Activated CD4-positive, alpha-beta memory T cell treated with anti-CD3 and anti-CD28 coated beads for 36 hours (primary cell): Measurements from ENCODE around the gene RIMOC1. TPM values are rescaled to one million over a fixed set of nuclear protein-coding genes. Genes with fewer than 3 reads are reported as not detected.

Experiments
- CTCF ChIA-PET: fragments of 350-600 bp; sonication (Branson Sonifier 250); formaldehyde crosslinking; loops from one replicate; lab custom pipeline; 2021; ENCODE audit warnings: antibody characterized with exemption, inconsistent platforms; lab: Charles Lee
- POLR2A ChIA-PET: fragments of 350-600 bp; sonication (Branson Sonifier 250); formaldehyde crosslinking; loops from one replicate; lab custom pipeline; 2021; ENCODE audit warnings: antibody characterized with exemption; lab: Charles Lee
- DNase-seq: peaks from one replicate; pipeline ENCODE4 v3.0.0-alpha.2; 2020
- H3K27ac Mint-ChIP-seq: one replicate; pipeline ENCODE4 v1.8.0; 2021; ENCODE audit warnings: mixed read lengths
- H3K27me3 Mint-ChIP-seq: one replicate; pipeline ENCODE4 v1.8.0; 2021; ENCODE audit warnings: mixed read lengths
- H3K36me3 Mint-ChIP-seq: one replicate; pipeline ENCODE4 v1.8.0; 2021; ENCODE audit warnings: mixed read lengths
- H3K4me1 Mint-ChIP-seq: one replicate; pipeline ENCODE4 v1.8.0; 2021; ENCODE audit warnings: low read depth, mixed read lengths
- H3K4me3 Mint-ChIP-seq: one replicate; pipeline ENCODE4 v1.8.0; 2021; ENCODE audit warnings: mild to moderate bottlenecking, mixed read lengths
- H3K9me3 Mint-ChIP-seq: one replicate; pipeline ENCODE4 v1.8.0; 2021; ENCODE audit warnings: mixed read lengths
- intact Hi-C: fragments of 100-400 bp; cut with micrococcal nuclease; formaldehyde crosslinking; loops from one replicate; pipeline ENCODE4 v1.15.1; 2023
- total RNA-seq, 2 experiments: library from RNA; stranded (reverse); gene quantifications; one replicate each; pipeline ENCODE4 v1.2.3, GENCODE V29; 2021

The RIMOC1 gene, protein sequence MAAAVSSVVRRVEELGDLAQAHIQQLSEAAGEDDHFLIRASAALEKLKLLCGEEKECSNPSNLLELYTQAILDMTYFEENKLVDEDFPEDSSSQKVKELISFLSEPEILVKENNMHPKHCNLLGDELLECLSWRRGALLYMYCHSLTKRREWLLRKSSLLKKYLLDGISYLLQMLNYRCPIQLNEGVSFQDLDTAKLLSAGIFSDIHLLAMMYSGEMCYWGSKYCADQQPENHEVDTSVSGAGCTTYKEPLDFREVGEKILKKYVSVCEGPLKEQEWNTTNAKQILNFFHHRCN
- 10 to 100 TPM; 25.0 to 25.8 TPM for total RNA-seq

DNA sequence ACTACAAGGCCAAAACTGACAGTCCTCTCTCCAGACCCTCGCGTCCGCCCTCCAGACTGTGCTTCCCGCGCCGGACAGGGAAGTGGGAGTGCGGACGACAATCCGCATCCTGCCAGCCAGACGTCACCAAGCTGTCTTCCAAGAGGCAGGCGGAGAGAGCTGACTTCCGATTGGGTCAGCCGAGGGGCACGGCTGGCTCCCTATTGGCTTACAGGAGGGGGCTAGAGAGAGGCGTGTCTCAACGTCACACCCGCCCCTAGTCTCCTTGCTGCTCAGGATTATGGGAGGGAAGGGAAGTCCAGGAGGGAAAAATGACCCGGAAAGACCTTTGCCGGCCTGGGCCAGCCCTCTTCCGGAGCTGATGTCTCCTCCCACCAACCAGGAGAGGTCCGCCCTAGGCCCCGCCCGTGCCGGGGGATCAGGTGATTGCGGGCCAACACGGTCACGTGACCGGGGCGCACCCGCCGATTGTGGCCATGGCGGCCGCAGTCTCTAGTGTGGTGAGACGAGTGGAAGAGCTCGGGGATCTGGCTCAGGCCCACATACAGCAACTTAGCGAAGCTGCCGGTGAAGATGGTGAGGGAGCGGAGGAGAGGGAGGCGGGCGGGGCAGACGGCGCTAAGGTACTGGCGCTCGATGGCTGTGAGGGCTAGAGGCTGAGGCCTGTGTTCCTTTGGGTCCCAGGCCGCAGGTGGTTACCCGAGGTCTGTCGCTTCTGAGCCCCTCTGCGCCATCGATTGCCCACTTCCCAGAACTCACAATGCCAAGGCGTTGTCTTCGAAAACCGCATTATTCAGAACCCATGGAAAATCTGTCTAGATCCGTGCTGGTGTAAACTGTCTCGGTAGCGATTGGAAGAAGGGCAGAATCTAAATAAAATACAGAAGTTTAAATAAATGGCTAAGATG, at the start of gene RIMOC1:
Gene RIMOC1, plus strand, starts transcription at position 453 of the 908 bp plus-strand sequence. Its CDS starts 24 bp downstream, at position 477.
- H3K27ac Mint-ChIP-seq, result peak within 1 kb of the TSS; percentile 93
- intact Hi-C loops, result loop anchor here (1.0 to 10.0 kb wide), 6 partner anchors 21 to 1221 kb away; partner anchors contain the start of genes FBXO4, OXCT1, RPL37 and ZNF131
- ChIA-PET CTCF (interaction anchor here (0.6 to 2.3 kb wide), 9 partner anchors 11 to 154 kb away, joined by 3 to 13 read pairs (median 4); partner anchors contain the start of genes FBXO4 and OXCT1), POLR2A (interaction anchor here (0.6 to 2.3 kb wide), 12 partner anchors 9 to 1138 kb away, joined by 3 to 23 read pairs (median 4); partner anchors contain the start of genes FBXO4 and OXCT1)
- H3K36me3 Mint-ChIP-seq, result peaks cover 25% of the 10 kb centered on the region
- no peaks in the 10 kb centered on the region for H3K9me3 Mint-ChIP-seq
- DNase-seq, result peak; percentile 99
- H3K4me1 Mint-ChIP-seq, result peaks cover 37% of the 10 kb centered on the region
- peak within 1 kb of the TSS; percentile 91 for H3K4me3 Mint-ChIP-seq
- H3K27me3 Mint-ChIP-seq, result peaks cover 2% of the 10 kb centered on the region

DNA sequence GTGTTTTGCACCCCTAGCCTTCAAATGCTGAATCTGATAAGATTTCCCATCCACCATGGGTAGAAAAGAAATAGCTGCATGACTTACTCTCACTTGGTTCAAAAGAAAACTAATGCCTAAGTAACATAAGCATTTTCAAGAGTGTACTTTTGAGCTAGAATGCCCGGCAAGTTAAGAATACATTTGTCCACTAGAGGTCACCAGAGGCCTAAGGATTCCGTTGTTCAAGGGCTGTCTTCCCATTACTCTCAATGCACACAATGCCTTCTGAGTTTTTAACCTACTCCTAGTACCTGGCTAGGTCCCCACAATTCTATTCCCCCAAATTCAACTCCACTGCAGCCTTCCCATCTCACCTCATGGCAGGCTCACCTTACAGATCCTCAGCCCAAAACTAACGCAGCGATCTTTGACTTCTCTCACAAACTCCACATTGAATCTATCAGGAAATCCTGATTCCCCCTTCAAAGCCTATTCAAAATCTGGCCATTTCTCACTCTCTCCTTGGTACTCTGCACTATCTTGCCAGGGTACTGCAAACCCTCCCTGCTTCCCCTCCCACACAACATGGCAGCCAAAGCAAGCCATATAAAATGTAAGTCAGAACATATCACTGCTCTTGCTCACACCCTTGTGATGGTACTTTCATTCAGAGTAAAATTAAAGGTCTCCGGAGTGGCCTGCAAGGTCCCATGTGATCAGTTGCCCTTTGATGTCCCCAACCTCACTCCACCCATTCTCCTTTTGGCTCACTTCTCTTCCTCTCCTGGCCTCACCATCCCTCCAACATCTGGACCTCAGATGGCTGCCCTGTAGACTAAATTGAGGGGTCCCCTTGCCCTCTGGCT, 47.3 kb upstream of the RIMOC1 start:
- no peak overlapping the region for H3K4me3 Mint-ChIP-seq
- POLR2A ChIA-PET, result no interaction called here
- no peak overlapping the region for H3K27ac Mint-ChIP-seq

DNA sequence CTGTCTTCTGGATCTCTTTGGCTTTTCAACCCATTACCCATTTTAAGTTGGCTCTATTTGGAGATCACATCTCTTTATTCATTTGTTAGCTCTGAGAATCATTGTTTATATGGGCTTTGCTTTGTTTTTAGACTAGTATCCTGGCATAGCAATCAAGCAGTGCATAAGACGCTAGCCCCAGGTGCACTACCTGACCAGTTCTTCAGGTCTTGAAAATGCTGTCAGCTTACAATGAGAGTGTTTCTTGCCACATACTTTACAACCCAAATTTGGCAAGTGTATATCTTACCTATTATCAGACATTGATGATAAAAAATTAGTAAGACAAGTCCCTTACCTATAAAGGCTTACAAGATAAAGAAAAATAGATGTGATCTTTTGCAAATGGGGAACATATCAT, 46.2 kb upstream of the RIMOC1 start:
- peaks cover 34% of the 10 kb centered on the region for H3K36me3 Mint-ChIP-seq
- DNase-seq, result no peak
- intact Hi-C loops, result loop anchor here (1.0 kb wide), 1 partner anchor 12 kb away; the partner anchor contains the start of gene OXCT1
- CTCF ChIA-PET, result interaction anchor here (0.8 to 9.9 kb wide), 7 partner anchors 9 to 199 kb away, joined by 3 to 169 read pairs (median 4); no protein-coding TSS in a partner anchor
- peaks cover 33% of the 10 kb centered on the region for H3K4me1 Mint-ChIP-seq
- H3K9me3 Mint-ChIP-seq, result no peaks in the 10 kb centered on the region
- POLR2A ChIA-PET, result no interaction called here
- H3K27ac Mint-ChIP-seq, result no peak overlapping the region
- H3K4me3 Mint-ChIP-seq, result no peak overlapping the region
- no peaks in the 10 kb centered on the region for H3K27me3 Mint-ChIP-seq

More for the DNA sequence above, 47.3 kb upstream of the RIMOC1 start:
- Mint-ChIP-seq H3K4me1 (peaks cover 35% of the 10 kb centered on the region), H3K36me3 (peaks cover 37% of the 10 kb centered on the region), H3K9me3 (no peaks in the 10 kb centered on the region), H3K27me3 (no peaks in the 10 kb centered on the region)
- CTCF ChIA-PET, result interaction anchor here (0.6 to 9.9 kb wide), 38 partner anchors 8 to 911 kb away, joined by 3 to 169 read pairs (median 4); partner anchors contain the start of genes FBXO4, OXCT1 and RIMOC1
- intact Hi-C loops, result loop anchor here (1.0 kb wide), 3 partner anchors 68 to 200 kb away; partner anchors contain the start of gene FBXO4
- peak; percentile 56 for DNase-seq

DNA sequence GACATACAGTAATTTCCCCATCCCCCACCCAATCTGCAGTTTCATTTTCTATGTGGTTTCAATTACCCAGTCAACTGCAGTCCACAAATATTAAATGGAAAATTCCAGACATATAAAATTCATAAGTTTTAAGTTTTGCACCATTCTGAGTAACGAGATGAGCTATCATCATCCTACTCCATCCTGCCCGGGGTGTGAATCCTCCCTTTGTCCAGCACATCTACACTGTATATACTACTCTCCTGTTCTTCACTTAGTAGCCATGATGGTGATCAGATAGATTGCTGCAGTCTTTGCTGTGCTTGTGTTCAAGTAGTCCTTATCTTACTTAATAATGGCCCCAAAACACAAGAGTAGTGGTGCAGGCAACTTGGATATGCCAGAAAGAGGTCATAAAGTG, 45.3 kb upstream of the RIMOC1 start:
- no peak for DNase-seq
- Mint-ChIP-seq H3K9me3 (no peaks in the 10 kb centered on the region), H3K27ac (peak overlapping the region; percentile 79), H3K27me3 (no peaks in the 10 kb centered on the region), H3K4me1 (peaks cover 36% of the 10 kb centered on the region), H3K4me3 (no peak overlapping the region), H3K36me3 (peaks cover 27% of the 10 kb centered on the region)
- CTCF ChIA-PET, result interaction anchor here (1.0 to 9.9 kb wide), 7 partner anchors 8 to 1030 kb away, joined by 3 to 169 read pairs (median 4); no protein-coding TSS in a partner anchor
- intact Hi-C loops, result loop anchor here (1.0 kb wide), 1 partner anchor 11 kb away; the partner anchor contains the start of gene OXCT1
- POLR2A ChIA-PET, result no interaction called here

DNA sequence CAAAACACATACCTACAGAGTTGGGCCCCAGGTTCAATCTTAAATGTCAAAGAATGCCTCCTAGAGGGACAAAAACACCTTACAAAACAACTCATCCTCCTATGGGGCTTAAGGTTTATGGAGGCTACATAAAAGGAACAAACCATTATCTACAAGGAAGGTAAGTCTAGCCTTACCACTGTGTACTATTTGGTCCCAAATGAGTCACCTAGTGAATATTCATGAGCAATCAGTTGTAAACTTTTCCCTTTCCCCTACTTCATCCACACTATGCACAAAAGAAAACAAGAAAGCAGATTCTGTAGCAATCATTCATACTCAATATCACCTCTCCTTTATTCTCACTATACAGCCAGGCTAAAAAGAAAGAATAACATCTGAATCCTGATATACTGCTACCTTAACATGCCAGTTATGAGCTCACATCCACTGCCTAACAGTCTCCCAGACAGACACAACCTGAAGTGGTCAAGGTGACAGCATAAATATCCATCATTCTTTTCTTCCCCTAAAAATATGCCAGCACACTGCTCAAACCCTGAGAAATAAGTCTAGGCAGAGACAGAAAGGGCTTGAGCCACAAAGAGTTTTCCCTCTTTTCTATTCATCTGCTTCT, 40.2 kb upstream of the RIMOC1 start:
- ChIA-PET POLR2A (no interaction called here), CTCF (interaction anchor here (1.0 to 2.3 kb wide), 4 partner anchors 8 to 903 kb away, joined by 3 to 17 read pairs (median 8); no protein-coding TSS in a partner anchor)

DNA sequence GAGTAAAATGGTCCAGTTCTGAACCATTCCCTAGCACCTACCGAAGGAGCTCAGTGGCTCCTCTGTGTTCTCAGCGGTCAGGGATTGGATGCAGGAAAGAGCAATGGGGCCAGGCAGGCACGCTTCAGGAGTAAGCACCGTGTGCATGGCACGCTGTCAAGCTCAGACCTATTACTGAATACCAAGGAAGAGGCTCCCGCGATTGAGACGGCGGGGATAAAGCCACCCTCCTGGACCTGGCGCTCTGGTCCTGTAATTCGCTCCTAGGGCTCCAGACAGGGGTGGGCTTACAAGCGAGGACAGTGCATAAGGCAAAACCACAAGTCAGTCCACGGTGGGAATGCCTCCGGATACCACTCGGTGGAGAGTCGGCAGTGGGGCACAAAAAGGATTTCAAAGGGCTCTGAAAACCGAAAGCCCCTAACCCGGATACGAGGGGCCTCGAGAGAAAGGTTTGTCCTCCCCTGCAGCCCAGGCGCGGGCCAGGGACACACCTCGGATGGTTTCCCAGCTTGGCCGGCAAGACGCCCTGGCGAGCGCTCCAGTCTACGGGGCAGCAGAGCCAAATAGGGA, 34.9 kb upstream of the RIMOC1 start:
- intact Hi-C loops, result no loop called here
- H3K4me1 Mint-ChIP-seq, result peaks cover 56% of the 10 kb centered on the region
- H3K4me3 Mint-ChIP-seq, result peak overlapping the region; percentile 92
- H3K36me3 Mint-ChIP-seq, result peaks cover 19% of the 10 kb centered on the region
- CTCF ChIA-PET, result interaction anchor here (0.9 to 2.0 kb wide), 6 partner anchors 10 to 188 kb away, joined by 3 to 11 read pairs (median 5); no protein-coding TSS in a partner anchor
- H3K27me3 Mint-ChIP-seq, result no peaks in the 10 kb centered on the region
- no peaks in the 10 kb centered on the region for H3K9me3 Mint-ChIP-seq
- H3K27ac Mint-ChIP-seq, result peak overlapping the region; percentile 87
- peak; percentile 31 for DNase-seq
- POLR2A ChIA-PET, result interaction anchor here (0.6 to 3.1 kb wide), 2 partner anchors 35 to 52 kb away, joined by 3 to 23 read pairs; partner anchors contain the start of gene RIMOC1

More for the DNA sequence above, 40.2 kb upstream of the RIMOC1 start:
- intact Hi-C loops, result loop anchor here (5.0 kb wide), 1 partner anchor 1023 kb away; no protein-coding TSS in a partner anchor
- H3K4me1 Mint-ChIP-seq, result peaks cover 75% of the 10 kb centered on the region
- H3K36me3 Mint-ChIP-seq, result peaks cover 29% of the 10 kb centered on the region
- H3K4me3 Mint-ChIP-seq, result peak overlapping the region; percentile 61
- no peaks in the 10 kb centered on the region for H3K27me3 Mint-ChIP-seq
- H3K27ac Mint-ChIP-seq, result peak overlapping the region; percentile 91
- no peak for DNase-seq
- no peaks in the 10 kb centered on the region for H3K9me3 Mint-ChIP-seq

DNA sequence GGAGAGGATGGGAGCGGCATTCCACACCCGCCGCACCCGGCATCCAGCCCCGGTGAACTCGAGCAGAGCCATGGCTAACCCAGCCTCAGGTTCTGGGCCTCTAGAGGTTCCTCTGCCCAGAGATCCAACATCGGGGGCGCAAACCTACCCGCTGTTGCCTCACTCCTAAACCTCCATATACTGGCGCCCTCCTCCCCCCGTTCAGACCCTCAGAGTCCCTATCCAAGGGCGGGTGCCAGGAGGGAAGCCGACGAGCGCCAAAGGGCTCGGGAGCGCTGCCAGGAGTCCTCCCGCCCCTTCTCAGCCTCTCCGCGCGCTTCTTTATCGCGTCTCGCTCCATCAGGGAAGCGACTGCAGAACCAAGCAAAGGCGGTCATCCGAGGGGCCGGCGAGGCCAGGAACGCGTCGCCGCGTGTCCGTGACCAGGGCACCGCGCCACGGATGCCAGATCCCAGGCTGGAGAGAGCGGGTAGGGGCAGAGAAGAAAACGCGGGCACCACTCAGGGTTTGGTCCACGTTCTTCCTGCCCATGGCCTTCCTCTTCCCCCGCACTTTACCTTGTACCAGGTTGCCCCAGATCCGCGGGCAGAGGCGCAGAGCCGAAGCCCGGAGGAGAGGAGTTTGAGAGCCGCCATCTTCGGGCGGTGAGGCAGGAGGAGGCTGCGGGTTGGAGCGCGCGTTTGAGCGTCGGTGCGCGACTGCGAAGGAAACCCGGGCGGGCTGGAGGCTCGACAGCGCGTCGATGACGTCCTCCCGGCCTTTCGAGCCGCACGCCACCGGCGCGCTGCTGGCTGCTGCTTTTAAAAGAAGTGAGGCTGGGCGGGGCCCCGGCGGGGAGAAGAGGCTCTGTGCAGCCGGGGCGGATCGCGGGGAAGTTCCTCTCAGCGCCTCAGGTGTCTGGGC, 34.2 kb upstream of the RIMOC1 start, which contains the start of gene OXCT1:
Gene OXCT1, minus strand, starts transcription at position 702 of the 903 bp plus-strand sequence. Its CDS starts 67 bp downstream, at position 635.
- Mint-ChIP-seq H3K9me3 (no peaks in the 10 kb centered on the region), H3K4me1 (peaks cover 56% of the 10 kb centered on the region), H3K27me3 (no peaks in the 10 kb centered on the region), H3K27ac (peak within 1 kb of the TSS; percentile 87), H3K36me3 (peaks cover 19% of the 10 kb centered on the region), H3K4me3 (peak within 1 kb of the TSS; percentile 92)
- peak; percentile 95 for DNase-seq
- ChIA-PET POLR2A (interaction anchor here (0.7 to 3.1 kb wide), 3 partner anchors 15 to 55 kb away, joined by 3 to 23 read pairs (median 5); partner anchors contain the start of genes FBXO4 and RIMOC1), CTCF (interaction anchor here (1.0 to 1.1 kb wide), 2 partner anchors 13 to 34 kb away, joined by 3 to 4 read pairs; partner anchors contain the start of gene RIMOC1)
- intact Hi-C loops, result loop anchor here (1.0 to 5.0 kb wide), 5 partner anchors 12 to 1252 kb away; partner anchors contain the start of genes FBXO4, RIMOC1 and ZNF131

DNA sequence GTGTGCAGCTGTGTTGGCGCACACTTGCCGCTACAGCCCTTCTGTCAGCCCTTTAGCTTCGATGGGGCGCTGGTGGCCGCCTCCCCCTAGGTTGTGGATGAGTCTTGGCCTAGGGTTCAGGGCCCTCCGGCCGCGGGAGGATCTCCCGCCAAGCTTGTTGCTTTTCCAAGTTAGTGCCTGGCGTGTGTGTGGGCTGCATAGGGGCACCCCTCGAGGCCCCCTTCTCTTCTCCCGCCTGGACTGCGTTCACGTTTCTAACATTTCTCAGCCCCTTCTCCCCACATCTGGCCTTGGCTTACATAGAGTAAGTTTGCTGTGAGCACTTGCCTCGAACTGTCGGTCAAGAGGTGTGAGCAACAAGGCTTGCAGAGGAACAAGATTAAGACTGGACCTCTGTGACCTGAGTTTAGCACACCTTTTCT, 33.5 kb upstream of the RIMOC1 start:
- Mint-ChIP-seq H3K4me3 (peak overlapping the region; percentile 92), H3K27me3 (no peaks in the 10 kb centered on the region), H3K27ac (peak overlapping the region; percentile 87), H3K9me3 (no peaks in the 10 kb centered on the region), H3K4me1 (peaks cover 53% of the 10 kb centered on the region), H3K36me3 (peaks cover 19% of the 10 kb centered on the region)
- DNase-seq, result no peak
- intact Hi-C loops, result loop anchor here (1.0 to 5.0 kb wide), 5 partner anchors 12 to 1252 kb away; partner anchors contain the start of genes FBXO4, RIMOC1 and ZNF131
- POLR2A ChIA-PET, result interaction anchor here (0.7 to 3.1 kb wide), 3 partner anchors 16 to 54 kb away, joined by 3 to 23 read pairs (median 5); partner anchors contain the start of genes FBXO4 and RIMOC1
- CTCF ChIA-PET, result interaction anchor here (0.8 to 1.1 kb wide), 3 partner anchors 14 to 187 kb away, joined by 3 to 4 read pairs (median 3); partner anchors contain the start of gene RIMOC1

DNA sequence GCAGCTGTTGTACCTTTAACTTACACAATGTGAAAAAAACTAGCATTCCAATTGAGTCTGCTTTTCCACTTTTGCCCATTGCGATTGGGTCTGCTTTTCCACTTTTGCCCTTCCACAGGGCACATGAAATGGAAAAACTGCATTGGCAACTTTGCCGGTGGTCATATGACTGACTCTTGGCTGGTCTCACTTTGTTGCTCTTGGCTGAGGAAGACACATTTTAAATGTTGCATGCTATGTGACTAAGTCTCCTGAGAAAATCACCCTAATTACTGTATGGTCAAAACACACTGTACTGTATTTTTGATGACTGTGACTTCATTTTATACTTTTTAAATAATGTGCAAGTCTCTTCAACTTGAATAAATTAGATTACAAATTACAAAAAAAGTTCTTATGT, 32.3 kb upstream of the RIMOC1 start:
- ChIA-PET CTCF (interaction anchor here (0.8 to 1.2 kb wide), 2 partner anchors 16 to 53 kb away, joined by 3 to 4 read pairs; partner anchors contain the start of gene FBXO4), POLR2A (no interaction called here)
- H3K36me3 Mint-ChIP-seq, result peaks cover 14% of the 10 kb centered on the region

More for the DNA sequence above, 32.3 kb upstream of the RIMOC1 start:
- no peak for DNase-seq
- intact Hi-C loops, result loop anchor here (5.0 kb wide), 2 partner anchors 1120 to 1250 kb away; partner anchors contain the start of gene ZNF131
- Mint-ChIP-seq H3K9me3 (no peaks in the 10 kb centered on the region), H3K4me1 (peaks cover 44% of the 10 kb centered on the region), H3K27me3 (no peaks in the 10 kb centered on the region), H3K4me3 (no peak overlapping the region), H3K27ac (no peak overlapping the region)
